Measurements from ENCODE around the gene CCR2. TPM values are rescaled to one million over a fixed set of nuclear protein-coding genes. Genes with fewer than 3 reads are reported as not detected.
"Not testable (repeated sequence)": the region's sequence is repeated elsewhere in the genome, so short reads cannot be mapped to it uniquely, and the experiment has no call there.

The CCR2 gene
- polyA plus RNA-seq, 1 donor, result 0.58 TPM

DNA sequence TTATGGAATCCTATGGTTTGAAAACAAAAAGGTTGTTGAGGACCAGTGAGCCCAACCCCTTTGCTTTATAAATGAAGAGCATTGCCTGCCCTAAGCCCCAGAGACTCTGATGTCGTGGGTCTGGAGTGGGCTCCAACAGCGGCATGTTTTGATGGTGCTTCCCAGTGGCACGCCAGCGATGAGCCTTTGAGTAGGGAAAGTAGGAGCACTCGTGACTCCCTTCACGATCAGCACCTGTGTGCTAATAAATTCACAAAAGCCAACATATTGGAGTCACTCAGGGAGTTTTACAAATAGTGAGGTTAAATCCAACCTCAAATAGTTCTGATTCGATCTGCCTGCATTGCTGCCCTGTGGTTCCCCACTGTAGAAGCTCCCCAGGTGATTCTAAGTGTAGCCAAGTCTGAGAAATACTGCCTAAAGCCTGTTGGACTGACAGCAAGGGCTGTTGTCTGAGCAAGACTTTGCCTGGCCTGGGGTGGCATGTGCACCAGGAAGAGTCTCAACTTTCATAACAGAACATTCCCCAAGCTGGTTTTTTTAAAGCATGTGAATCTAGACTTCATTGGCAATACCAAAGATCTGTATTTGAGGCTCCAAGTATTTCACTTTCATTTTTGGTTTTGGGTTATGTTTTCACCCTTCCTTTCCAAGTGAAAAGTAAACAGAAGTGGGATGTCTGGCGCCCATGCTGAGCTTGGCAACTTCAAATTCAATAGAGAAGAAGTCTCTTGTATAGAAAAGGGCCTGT, 26.7 kb downstream of the CCR2 start:
- no peak for DNase-seq

DNA sequence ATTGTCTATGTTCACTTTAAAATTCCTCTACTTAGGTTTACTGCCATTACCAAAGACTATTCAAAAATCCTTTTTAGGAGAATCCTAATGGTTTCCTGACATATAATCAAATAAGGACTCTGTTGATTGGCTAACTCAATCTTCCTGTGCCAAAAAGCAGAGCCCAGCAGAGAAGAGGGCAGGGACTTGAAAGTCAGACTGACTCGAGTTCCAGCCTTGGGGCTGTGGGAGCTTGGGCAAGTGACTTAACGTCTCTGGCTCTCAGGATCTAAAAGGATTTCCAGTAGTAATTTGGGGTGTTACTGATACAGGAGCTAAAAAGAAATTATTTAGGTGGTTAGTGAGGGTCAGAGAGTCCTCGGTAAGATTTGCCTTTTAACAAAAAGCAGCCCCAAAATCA, 27.7 kb downstream of the CCR2 start:
- no peak for DNase-seq

DNA sequence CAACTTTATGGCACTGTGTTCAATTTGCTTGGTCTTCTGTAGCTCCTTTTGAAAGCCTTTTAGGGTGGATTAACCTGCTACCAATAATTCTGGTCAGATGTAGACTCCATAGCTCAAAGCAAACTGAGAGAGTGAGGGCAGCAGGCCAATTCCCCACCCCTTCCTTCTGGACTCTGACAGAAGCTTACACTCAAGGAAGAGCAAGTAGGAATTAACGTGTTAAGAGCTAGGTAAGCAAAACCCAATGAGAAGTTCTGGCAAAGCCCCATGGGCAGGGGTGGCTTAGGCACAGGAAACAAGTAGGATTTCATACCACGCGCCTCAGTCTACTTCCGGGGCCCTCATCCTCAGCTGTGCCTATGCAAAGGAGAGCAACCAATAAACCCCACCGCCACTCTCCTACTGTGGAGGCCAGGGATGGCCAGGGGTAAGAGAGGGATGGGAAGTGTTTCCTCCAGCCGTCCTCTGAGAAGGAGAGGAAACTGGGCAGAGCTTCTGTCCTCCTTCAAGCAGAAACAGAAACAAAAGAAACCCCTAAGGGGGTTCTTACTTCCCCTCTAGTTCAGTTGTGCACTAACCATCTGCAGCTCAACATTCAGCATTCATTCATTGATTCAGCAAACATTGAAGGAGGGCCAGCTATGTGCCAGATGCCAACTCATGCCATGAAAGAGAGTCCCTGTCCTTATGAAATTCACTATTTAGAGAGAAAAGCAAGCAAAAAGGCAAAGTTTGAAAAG, 29.5 kb downstream of the CCR2 start:
- DNase-seq, result no peak

DNA sequence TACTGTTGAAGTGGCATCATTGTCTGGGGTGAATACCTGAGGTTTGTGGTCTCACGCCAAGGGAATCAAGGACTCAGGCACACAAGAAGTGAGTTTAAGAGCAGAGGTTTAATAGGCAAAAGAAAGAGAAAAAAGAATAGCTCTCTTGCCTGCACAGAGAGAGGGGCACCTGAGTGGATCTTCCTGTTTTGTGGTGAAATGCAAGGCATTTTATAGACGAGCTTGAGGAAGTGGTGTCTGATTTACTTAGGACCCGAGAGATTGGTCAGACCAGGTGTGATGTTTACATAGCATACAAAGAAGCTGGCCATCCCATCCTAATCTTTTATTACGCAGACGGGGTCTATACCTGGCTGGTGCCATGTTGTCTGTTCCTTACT, 30.0 kb downstream of the CCR2 start:
- DNase-seq, result no peak

DNA sequence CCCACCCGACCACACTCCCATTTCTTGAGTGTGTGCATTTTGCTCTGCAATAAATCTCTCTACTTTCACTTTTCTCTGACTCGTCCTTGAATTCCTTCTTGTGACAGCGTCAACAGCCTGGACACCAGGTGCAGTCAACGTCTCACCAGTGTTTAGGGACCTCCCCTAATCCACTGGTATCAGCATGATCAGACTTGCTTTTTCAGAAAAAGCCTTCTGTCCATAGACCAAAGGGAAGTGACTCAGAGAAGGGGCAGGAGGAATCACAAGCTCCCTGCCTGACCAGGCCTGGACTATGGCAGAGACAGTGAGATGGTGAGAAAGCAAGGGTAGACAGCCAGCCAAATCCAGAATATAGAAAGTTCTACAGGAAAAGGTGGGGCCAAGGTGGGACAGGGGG, 32.3 kb downstream of the CCR2 start:
- no peak for DNase-seq

DNA sequence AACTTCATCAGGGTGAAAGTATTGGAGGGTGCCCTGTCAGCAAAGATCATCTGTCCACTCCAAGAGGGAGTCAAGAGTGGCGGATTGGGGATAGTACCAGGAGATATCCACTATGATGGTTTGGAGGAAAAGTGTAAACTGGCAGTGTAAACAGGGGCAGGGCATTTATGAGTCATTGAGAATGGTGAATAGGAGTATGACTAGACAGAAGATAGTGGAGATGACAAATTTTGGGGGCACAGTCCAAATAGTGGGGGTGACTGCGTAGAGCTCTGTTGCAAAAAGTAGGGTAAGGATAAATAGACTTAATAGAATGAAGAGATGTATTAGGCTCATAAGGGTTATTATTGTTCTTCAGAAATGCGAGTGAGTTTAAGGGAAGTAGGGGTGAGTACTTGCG, 34.9 kb downstream of the CCR2 start:
- not testable (repeated sequence) for DNase-seq

DNA sequence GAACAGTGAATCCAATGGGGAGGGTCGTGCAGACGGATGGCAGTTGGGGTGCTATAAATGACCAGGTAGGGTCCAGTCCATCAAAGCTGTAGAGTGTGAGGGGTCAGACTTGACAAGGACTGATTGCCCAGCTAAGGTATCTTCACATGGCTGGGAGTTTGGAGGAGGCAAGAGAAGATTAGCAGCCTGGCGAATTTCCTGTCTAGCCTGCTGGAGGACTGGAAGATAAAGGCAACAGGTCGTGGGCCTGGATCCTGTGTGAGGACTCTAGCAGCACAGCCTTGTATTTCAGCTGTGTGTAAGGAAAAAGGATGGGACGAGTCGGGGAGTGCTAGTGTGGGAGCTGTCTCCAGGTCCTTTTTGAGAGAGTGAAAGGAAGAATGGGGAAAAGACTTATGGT, 35.4 kb downstream of the CCR2 start:
- no peak for DNase-seq

DNA sequence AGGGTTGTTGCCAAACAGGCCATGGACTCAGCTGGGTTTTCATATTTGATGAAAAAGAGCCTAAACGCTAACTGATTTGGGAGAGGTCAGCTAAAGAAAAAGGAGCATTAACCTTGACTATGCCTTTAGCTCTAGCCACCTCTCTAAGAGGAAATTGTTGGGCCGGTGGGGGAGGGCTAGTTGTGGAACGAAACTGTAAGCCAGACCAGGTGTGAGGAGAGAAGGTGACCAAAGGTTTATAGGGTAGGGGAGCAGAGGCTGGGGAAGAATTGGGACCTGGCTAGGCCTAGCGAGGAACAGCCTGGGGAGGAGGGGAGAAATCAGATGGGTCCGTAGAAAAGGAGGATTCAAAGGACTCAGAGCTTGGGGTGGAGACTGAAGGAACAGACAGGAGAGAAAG, 37.6 kb downstream of the CCR2 start:
- not testable (repeated sequence) for DNase-seq

DNA sequence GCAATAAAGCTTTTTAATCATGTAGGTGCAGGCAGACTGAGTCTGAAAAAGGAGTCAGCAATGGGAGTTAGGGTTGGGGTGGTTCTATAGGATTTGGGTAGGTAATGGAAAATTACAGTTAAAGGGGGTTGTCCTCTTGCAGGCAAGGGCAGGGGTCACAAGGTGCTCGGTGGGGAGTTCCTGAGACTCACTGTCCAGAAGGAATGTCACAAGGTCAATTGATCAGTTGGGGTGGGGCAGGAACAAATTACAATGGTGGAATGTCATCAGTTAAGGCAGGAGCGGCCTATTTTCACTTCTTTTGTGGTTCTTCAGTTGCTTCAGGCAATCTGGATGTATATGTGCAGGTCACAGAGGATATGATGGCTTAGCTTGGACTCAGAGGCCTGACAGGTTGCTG, 39.1 kb downstream of the CCR2 start:
- no peak for DNase-seq

DNA sequence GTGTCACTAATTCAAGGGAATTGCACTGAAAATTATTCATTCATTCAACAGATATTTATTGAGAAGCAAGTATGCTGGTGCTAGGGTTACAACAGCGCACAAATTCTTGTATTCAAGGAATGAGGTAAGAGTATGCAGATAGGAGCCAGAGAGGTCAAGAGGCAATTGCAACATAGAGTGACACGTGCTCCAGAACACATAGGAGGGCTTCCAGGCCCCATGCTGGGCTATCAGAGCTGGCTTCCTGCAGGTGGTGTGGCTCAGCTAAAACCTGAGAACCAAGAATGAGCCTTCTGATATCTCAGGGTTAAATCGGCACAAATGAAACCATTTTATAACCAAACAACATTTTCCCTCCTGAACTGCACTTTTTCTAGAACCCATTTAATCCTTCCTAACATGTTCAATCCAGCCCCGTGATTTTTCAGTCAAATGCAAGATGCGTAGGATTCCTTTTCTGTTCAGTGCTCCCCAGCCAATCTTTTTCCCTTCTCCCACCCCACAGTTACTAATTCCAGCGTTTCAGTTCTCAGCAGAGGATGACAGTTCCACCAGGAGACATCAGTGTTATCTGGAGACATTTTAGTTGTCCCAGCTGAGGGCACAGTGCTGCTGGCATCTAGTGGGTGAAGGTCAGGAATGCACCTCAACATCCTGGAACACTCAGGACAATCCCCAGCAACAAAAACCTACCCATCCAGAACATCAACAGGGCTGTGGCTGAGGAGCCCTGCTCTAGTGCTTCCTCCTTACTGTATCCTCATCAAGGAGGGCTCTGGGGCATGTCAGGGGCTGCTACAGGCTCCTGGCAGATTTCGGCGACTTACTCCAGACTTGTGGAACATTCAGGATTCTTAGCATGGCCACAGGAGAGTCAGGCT, 39.9 kb downstream of the CCR2 start:
- no peak for DNase-seq

DNA sequence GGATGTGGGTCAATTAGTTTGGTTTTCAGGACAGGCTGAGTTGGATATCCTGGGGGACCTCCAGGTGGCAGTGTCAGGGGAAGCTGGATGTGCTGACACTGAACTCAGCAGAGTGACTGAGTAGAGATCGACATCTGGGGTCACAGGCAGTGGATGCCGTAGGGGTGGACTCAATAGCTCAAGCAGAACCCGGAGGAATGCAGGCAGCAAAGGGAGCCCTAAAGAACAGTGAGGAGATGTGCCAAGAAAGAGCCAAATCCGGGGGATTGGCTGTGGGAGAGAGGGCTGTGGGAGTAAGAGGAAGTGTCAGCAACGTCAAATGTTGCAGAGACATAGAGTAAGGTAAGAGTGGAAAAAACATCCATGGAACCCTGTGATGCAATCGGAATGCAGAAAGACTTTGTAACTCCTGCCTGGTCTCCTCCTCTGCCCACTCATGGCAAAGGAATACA, 41.3 kb downstream of the CCR2 start:
- no peak for DNase-seq

DNA sequence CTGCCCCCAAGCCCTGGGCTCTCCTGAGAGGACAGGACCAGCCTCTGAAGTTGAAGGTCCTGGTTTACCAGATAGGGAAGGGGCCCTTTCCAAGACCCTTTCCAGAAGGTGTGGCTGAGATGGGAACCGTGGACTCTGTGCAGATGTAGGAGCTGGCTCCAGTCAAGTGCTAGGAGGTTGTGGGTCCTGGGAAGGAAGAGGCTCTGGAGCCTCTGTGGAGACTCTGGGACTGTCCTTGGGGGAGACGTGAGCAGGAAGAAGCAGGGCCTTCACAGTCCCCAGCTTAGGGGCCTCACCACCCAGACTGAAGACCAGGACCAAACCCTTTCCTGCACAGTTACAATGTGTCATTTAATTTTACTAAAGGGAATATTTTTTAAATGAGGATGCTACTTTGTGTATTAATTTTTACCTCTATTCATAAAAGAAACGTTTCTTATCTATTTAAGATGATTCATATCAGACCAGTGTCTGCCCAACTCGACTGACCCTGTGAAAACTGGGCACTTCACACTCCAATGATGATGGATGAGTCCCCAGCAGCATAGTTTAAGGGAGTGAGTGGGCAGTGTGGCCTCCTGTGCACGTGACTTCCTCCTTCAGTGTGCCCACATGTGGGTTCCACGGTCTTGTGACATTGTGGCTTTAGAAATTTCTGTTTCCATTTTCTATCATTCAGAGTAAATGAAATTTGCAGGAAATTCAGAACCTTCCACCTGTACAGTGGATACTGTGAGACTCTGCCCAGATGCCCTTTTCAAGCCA, 42.0 kb downstream of the CCR2 start:
- no peak for DNase-seq

DNA sequence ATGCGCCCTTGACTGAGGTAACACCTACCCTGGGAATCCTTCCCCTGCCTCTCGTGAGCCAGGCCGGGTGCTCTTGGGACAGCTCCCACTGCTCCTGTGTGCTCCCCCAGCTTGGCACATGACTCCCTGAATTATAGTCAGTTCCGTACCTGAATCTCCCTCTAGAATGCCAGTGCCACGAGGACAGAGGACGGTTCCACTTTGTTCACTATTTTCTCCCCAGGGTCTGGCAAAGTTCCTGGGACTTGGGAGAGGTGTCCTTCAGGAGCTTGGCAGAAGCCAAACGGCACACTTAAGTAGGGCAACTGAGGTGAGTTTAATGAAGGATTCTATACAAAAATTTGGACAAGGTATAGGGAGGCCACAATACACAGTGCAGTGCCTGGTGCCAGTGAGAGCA, 43.2 kb downstream of the CCR2 start:
- DNase-seq, result no peak

DNA sequence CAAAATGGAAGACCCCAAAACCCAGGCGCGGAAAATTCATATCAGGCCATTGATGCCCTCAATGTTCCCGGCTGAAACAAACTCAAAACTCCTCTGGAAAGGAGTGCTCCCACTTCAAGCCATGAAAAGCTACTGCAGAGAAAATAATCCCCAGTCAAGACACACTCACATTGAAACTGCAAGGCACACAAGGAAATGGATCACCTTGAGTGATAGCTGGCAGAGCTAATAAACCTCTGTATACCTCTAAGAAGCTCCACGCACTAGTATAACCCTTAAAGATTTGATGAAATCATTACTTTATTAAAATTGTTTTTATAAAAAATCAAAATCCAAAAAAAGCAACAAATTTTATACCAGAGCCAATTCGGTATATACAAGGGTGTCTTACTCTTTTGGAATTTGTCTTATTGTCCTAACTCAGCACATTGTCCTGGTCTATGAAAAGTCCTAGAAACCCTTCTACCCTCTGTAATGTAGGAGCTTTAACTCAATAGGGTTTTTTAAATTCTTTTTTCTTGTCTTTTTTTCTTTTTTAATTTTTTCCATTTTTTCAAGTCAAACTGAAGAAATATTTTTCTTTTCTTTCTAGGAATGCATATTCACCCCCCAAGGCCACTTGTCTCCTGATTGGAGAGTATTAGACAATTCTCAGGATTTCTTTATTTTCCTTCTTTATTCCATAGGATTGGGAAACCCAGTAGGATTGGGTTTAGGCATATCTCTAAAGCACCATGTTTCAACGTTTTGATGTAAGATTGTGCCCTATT, 44.5 kb downstream of the CCR2 start:
- DNase-seq, result no peak

DNA sequence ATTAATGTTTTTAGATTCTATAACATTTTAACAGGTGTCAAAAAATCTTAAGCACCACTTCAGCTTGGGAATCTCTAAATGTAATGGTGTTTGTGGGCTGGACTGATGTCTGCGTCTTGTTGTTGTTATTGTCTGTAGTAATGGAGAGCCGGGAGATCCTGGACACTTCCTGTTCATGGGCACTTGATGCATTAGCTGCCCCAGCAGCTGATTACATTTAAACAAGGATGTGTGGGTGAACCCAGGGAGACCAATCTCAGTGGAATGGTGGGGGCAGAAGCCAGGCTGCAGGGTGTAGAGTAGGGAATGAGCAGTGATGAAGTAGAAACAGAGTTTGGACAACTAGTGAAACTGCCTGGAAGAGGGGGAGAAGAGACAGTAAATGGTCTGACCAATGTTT, 45.2 kb downstream of the CCR2 start:
- no peak for DNase-seq

DNA sequence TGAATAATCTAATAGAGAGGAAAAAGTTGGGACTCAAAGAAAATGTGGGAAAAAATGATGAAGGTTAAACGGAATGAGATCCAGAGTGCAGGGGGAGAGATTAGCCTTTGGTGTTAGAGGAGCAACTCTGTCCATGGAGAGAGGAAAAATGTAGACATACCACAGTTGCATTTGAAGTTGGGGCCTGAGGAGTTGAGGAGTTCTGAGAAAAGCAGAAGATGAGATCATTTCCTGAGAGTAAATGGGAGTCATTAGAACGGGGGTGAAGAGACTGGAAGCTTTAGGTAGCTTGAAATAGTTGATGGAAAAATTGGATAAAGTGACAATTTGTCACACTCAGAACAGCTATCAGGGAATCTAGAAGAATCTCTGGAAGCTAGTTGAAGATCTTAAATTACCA, 45.6 kb downstream of the CCR2 start:
- no peak for DNase-seq

DNA sequence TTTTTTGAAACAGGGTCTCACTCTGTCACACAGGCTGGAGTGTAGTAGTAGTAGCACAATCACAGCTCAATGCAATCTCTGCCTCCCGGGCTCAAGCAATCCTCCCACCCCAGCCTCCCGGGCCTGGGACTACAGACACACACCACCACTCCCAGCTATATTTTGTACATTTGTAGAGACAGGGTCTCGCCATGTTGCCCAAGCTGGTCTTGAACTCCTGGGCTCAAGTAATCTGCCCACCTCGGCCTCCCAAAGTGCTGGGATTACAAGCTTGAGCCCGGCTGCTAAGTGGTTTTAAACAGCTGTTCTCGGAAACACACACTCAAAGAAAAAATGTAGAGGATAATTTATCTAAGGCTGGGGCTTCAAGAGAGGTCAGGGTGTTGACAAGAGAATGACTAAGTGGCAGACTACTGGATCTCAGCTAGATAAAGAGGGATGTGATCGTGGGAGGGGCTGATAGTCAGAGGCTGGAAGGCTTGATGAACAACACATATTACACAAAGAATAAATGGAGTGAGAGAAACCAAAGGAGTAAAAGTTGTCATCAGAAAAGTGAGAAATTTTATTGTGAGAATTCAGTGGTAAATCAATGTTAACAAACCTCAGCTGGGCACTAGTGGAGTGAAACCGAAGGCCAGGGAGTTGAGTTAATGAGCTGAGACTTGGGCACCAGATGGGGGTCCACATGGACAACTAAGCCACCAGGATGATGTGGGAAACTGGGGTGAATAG, 46.3 kb downstream of the CCR2 start:
- DNase-seq, result no peak

DNA sequence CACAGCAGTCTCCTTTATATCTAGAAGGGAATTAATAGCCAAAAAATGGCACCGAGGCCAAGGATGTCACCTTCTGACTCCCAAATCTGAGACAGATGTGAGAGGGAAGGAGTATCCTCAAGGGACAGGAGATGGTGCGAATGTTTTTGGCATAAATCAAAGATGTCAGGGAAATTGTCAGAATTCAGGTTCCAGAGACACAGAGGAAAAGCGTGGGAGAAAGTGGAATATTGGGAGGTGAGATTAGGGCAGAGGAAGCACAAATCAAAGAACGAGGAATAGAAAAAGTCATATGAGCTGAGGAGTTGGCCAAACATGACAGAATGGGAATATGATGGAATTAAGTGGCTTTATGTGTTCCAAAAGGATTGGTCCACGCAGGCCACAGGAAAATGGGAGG, 46.9 kb downstream of the CCR2 start:
- DNase-seq, result no peak

DNA sequence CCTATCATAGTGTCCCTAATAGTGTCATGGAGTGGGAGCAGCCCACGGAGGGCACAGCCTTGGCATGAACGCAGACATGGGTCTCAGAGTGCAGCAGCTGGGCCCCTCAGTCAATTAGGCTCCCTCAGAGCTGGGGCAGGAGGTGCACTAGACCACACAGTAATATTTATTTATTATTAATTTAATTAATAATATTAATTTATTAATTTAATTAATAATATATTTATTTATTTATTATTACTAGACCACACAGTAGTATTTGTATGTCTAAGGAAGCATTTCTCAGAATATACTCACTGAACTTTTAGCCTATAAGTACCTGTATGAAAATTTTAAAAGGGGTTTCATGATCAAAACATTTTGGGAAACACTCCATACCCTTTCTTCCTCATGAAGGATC, 47.7 kb downstream of the CCR2 start:
- DNase-seq, result no peak

DNA sequence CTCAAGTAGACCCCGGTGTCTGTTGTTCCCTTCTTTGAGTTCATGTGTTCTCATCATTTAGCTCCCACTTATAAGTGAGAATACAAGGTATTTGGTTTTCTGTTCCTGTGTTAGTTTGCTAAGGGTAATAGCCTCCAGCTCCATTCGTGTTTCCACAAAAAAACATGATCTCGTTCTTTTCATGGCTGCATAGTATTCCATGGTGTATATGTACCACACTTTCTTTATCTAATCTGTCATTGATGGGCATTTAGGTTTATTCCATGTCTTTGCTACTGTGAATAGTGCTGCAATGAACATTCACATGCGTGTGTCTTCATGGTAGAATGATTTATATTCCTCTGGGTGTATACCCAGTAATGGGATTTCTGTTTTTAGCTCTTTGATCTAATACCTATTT, 49.0 kb downstream of the CCR2 start:
- not testable (repeated sequence) for DNase-seq
